HFFc6 (cell line): ENCODE data around the gene ESRRB. TPM values are rescaled to one million over a fixed set of nuclear protein-coding genes. Genes with fewer than 3 reads are reported as not detected.

Experiments used
- DNase-seq: peaks from one replicate; pipeline ENCODE4 v3.0.0-alpha.2; 2018
- H3K27ac Mint-ChIP-seq: 2 replicates; pipeline ENCODE4 v1.8.0; 2020; ENCODE audit warnings: mild to moderate bottlenecking, mixed read lengths
- H3K27me3 Mint-ChIP-seq: 2 replicates; pipeline ENCODE4 v1.8.0; 2021; ENCODE audit warnings: mild to moderate bottlenecking, moderate library complexity, mixed read lengths; ENCODE audit not compliant: insufficient read depth
- H3K36me3 Mint-ChIP-seq: 2 replicates; pipeline ENCODE4 v1.8.0; 2021; ENCODE audit warnings: low read depth, mixed read lengths
- H3K4me1 Mint-ChIP-seq: 2 replicates; pipeline ENCODE4 v1.8.0; 2020; ENCODE audit warnings: low read depth, mixed read lengths
- H3K4me3 Mint-ChIP-seq: 2 replicates; pipeline ENCODE4 v1.8.0; 2020; ENCODE audit warnings: mild to moderate bottlenecking, moderate library complexity, mixed read lengths
- H3K9me3 Mint-ChIP-seq: 2 replicates; pipeline ENCODE4 v1.8.0; 2020; ENCODE audit warnings: mild to moderate bottlenecking, mixed read lengths
- CTCF ChIP-seq: fragments of 200-600 bp; sonication (generic); IDR thresholded peaks from 2 replicates; pipeline ENCODE4 v1.5.0; 2021; ENCODE audit warnings: antibody characterized with exemption, mild to moderate bottlenecking
- total RNA-seq, 6 experiments: library from RNA; stranded (reverse); fragmentation: NEBNext Ultra II Directional; extraction: Animal tissue kit (Norgen Biotek cat#: 25700); gene quantifications; 2 replicates in 1 of 6; 3 replicates in 5 of 6; pipeline ENCODE4 v1.2.3, GENCODE V29; 2021

Gene ESRRB
- total RNA-seq, 6 experiments from 2014 or later = not detected

- no peak overlapping the region for H3K4me3 Mint-ChIP-seq
- no peaks in the 10 kb centered on the region for H3K36me3 Mint-ChIP-seq
- H3K9me3 Mint-ChIP-seq = no peaks in the 10 kb centered on the region
- DNase-seq = no peak
- no peak overlapping the region for H3K27ac Mint-ChIP-seq
- peaks cover 17% of the 10 kb centered on the region for H3K27me3 Mint-ChIP-seq
- no peak for TF ChIP-seq CTCF
- H3K4me1 Mint-ChIP-seq = peaks cover 15% of the 10 kb centered on the region
These were observed 122.6 kb downstream of the ESRRB start for GRCh38 chr14:76498463-76498935.

- peaks cover 19% of the 10 kb centered on the region for H3K27me3 Mint-ChIP-seq
- no peak for DNase-seq
- H3K4me3 Mint-ChIP-seq = no peak overlapping the region
- peaks cover 15% of the 10 kb centered on the region for H3K4me1 Mint-ChIP-seq
- H3K9me3 Mint-ChIP-seq = no peaks in the 10 kb centered on the region
- no peak for TF ChIP-seq CTCF
- no peaks in the 10 kb centered on the region for H3K36me3 Mint-ChIP-seq
- no peak overlapping the region for H3K27ac Mint-ChIP-seq
These were observed 123.0 kb downstream of the ESRRB start for GRCh38 chr14:76498976-76499375.

- no peak overlapping the region for H3K4me3 Mint-ChIP-seq
- H3K4me1 Mint-ChIP-seq = peaks cover 15% of the 10 kb centered on the region
- DNase-seq = no peak
- no peak for TF ChIP-seq CTCF
- H3K36me3 Mint-ChIP-seq = no peaks in the 10 kb centered on the region
- no peak overlapping the region for H3K27ac Mint-ChIP-seq
- peaks cover 17% of the 10 kb centered on the region for H3K27me3 Mint-ChIP-seq
- H3K9me3 Mint-ChIP-seq = no peaks in the 10 kb centered on the region
These were observed 123.5 kb downstream of the ESRRB start for GRCh38 chr14:76499399-76499798.

GRCh38 chr14:76500011-76500410 is 124.1 kb downstream of the ESRRB start:
- Mint-ChIP-seq H3K4me1 (peaks cover 15% of the 10 kb centered on the region), H3K27ac (0 out of 2 replicates have a peak overlapping the region, but pooled peaks have one; percentile 11), H3K4me3 (no peak overlapping the region), H3K27me3 (peaks cover 18% of the 10 kb centered on the region), H3K36me3 (no peaks in the 10 kb centered on the region), H3K9me3 (no peaks in the 10 kb centered on the region)
- peak; percentile 63 for DNase-seq
- no peak for TF ChIP-seq CTCF

- Mint-ChIP-seq H3K4me3 (no peak overlapping the region), H3K36me3 (no peaks in the 10 kb centered on the region), H3K4me1 (peaks cover 15% of the 10 kb centered on the region), H3K27me3 (peaks cover 18% of the 10 kb centered on the region), H3K27ac (no peak overlapping the region; the same call in 1 of the 2 replicates), H3K9me3 (no peaks in the 10 kb centered on the region)
- TF ChIP-seq CTCF = no peak
- no peak for DNase-seq
These were observed 124.5 kb downstream of the ESRRB start for GRCh38 chr14:76500480-76500879.
